Ascending aorta (tissue), 2 donors: ENCODE data around the gene NR1H4. TPM values are rescaled to one million over a fixed set of nuclear protein-coding genes. Genes with fewer than 3 reads are reported as not detected.

Experiments used
- DNase-seq, 2 donors: peaks; one replicate each; pipeline ENCODE4 v3.0.0-alpha.2; 2019; ENCODE audit warnings: low spot score in 2 of 2
- H3K27ac ChIP-seq, 2 donors: fragments of 200-600 bp; sonication (generic); one replicate each; pipeline ENCODE4 v1.5.1; 2016 to 2017; ENCODE audit warnings: mild to moderate bottlenecking in 1 of 2
- H3K27me3 ChIP-seq: fragments of 200-600 bp; sonication (generic); one replicate; pipeline ENCODE4 v1.5.1; 2017
- H3K36me3 ChIP-seq, 2 donors: fragments of 200-600 bp; sonication (generic); one replicate each; pipeline ENCODE4 v1.5.1; 2016
- H3K4me1 ChIP-seq, 2 donors: fragments of 200-600 bp; sonication (generic); one replicate each; pipeline ENCODE4 v1.5.1; 2016 to 2017; ENCODE audit warnings: mild to moderate bottlenecking in 1 of 2
- H3K4me3 ChIP-seq, 2 donors: fragments of 200-600 bp; sonication (generic); one replicate each; pipeline ENCODE4 v1.5.1; 2016 to 2017; ENCODE audit warnings: mild to moderate bottlenecking in 1 of 2
- H3K9me3 ChIP-seq, 2 donors: fragments of 200-600 bp; sonication (generic); one replicate each; pipeline ENCODE4 v1.5.1; 2016
- CTCF ChIP-seq, 3 experiments: fragments of 200-600 bp in 2 of 3; fragments of 450-650 bp in 1 of 3; sonication (generic) in 2 of 3; IDR thresholded peaks; one replicate each; pipeline ENCODE4 v1.5.1; 2016 to 2019; ENCODE audit warnings: antibody characterized with exemption in 3 of 3, mild to moderate bottlenecking in 1 of 3, moderate library complexity in 1 of 3
- intact Hi-C: fragments of 100-400 bp; cut with DNase I; formaldehyde crosslinking; loops from one replicate; pipeline ENCODE4 v1.15.1; 2023
- total RNA-seq: library from RNA; depleted of rRNA; stranded (reverse); fragments of >200 nt; gene quantifications from one replicate; pipeline ENCODE4 v1.1.0, GENCODE V29; 2016

The NR1H4 gene
- total RNA-seq, 1 donor from 2014 or later = 0.32 TPM

GRCh38 chr12:100484183-100484886 lies 10.7 kb downstream of the NR1H4 start:
- DNase-seq = no peak
- TF ChIP-seq CTCF (IDR thresholded peaks at IDR 0.05) = no peak
- no peaks in the 10 kb centered on the region for H3K9me3 ChIP-seq
- no peaks in the 10 kb centered on the region for H3K36me3 ChIP-seq
- H3K27me3 ChIP-seq = no peaks in the 10 kb centered on the region
- H3K4me1 ChIP-seq = no peaks in the 10 kb centered on the region
- intact Hi-C loops = no loop called here
- no peak overlapping the region for H3K27ac ChIP-seq
- no peak overlapping the region for H3K4me3 ChIP-seq

- Histone ChIP-seq H3K4me1 (no peaks in the 10 kb centered on the region), H3K27ac (no peak overlapping the region), H3K9me3 (no peaks in the 10 kb centered on the region), H3K36me3 (no peaks in the 10 kb centered on the region), H3K27me3 (no peaks in the 10 kb centered on the region), H3K4me3 (no peak overlapping the region)
- DNase-seq = no peak
- intact Hi-C loops = no loop called here
- TF ChIP-seq CTCF (IDR thresholded peaks at IDR 0.05) = no peak
These were observed 11.3 kb downstream of the NR1H4 start for GRCh38 chr12:100484891-100485471.

- H3K9me3 ChIP-seq = no peaks in the 10 kb centered on the region
- intact Hi-C loops = no loop called here
- no peak for TF ChIP-seq CTCF (IDR thresholded peaks at IDR 0.05)
These were observed 12.3 kb downstream of the NR1H4 start for GRCh38 chr12:100485983-100486382.

GRCh38 chr12:100489251-100489820 lies 15.7 kb downstream of the NR1H4 start:
- no peaks in the 10 kb centered on the region for H3K36me3 ChIP-seq
- no peak for DNase-seq
- no peak for TF ChIP-seq CTCF (IDR thresholded peaks at IDR 0.05)
- H3K27me3 ChIP-seq = no peaks in the 10 kb centered on the region
- H3K27ac ChIP-seq = no peak overlapping the region
- H3K4me3 ChIP-seq = no peak overlapping the region
- no peaks in the 10 kb centered on the region for H3K4me1 ChIP-seq
- intact Hi-C loops = no loop called here
- no peaks in the 10 kb centered on the region for H3K9me3 ChIP-seq

More at GRCh38 chr12:100485983-100486382, 12.3 kb downstream of the NR1H4 start:
- Histone ChIP-seq H3K27ac (no peak overlapping the region), H3K27me3 (no peaks in the 10 kb centered on the region), H3K4me1 (no peaks in the 10 kb centered on the region), H3K4me3 (no peak overlapping the region), H3K36me3 (no peaks in the 10 kb centered on the region)
- no peak for DNase-seq

GRCh38 chr12:100490056-100490455 lies 16.4 kb downstream of the NR1H4 start:
- Histone ChIP-seq H3K4me3 (no peak overlapping the region), H3K27ac (no peak overlapping the region), H3K36me3 (no peaks in the 10 kb centered on the region), H3K9me3 (no peaks in the 10 kb centered on the region), H3K4me1 (no peaks in the 10 kb centered on the region), H3K27me3 (no peaks in the 10 kb centered on the region)
- intact Hi-C loops = no loop called here
- no peak for DNase-seq
- TF ChIP-seq CTCF (IDR thresholded peaks at IDR 0.05) = no peak
